Spinal cord (tissue), 10 donors: ENCODE results near the gene METAP1D. TPM values are rescaled to one million over a fixed set of nuclear protein-coding genes. Genes with fewer than 3 reads are reported as not detected.

Experiments
- DNase-seq, 6 donors: peaks; one replicate each; pipeline versions ENCODE4 v3.0.0 to v3.0.0-alpha.2; 2013 to 2015; ENCODE audit warnings: low spot score in 6 of 6, low read depth in 4 of 6
- H3K27ac ChIP-seq: one replicate; pipeline ENCODE4 v1.5.1; 2013; ENCODE audit warnings: low read depth, low read length, control low read depth
- H3K27me3 ChIP-seq: one replicate; pipeline ENCODE4 v1.6.1; 2013; ENCODE audit warnings: low read length; ENCODE audit not compliant: control insufficient read depth, insufficient read depth
- H3K36me3 ChIP-seq: one replicate; pipeline ENCODE4 v1.6.1; 2013; ENCODE audit warnings: low read length; ENCODE audit not compliant: control insufficient read depth, insufficient read depth
- H3K4me1 ChIP-seq: one replicate; pipeline ENCODE4 v1.6.1; 2013; ENCODE audit warnings: low read length; ENCODE audit not compliant: control insufficient read depth, insufficient read depth
- H3K4me3 ChIP-seq: one replicate; pipeline ENCODE4 v1.5.1; 2013; ENCODE audit warnings: low read depth, low read length, control low read depth
- H3K9me3 ChIP-seq: one replicate; pipeline ENCODE4 v1.6.1; 2013; ENCODE audit warnings: low read length; ENCODE audit not compliant: control insufficient read depth, insufficient read depth
- WGBS: methylation state at CpG from one replicate; pipeline ENCODE4 v1.1.5; 2013; ENCODE audit warnings: missing lambda C conversion rate; ENCODE audit not compliant: insufficient coverage; 5-methylcytosine and 5-hydroxymethylcytosine counted together
- polyA plus RNA-seq, 2 donors: library from polyadenylated mRNA; unstranded; fragments of 120-200 nt; gene quantifications; one replicate each; pipeline ENCODE4 v1.2.1, GENCODE V29; 2013; ENCODE audit not compliant: insufficient read length in 2 of 2
- total RNA-seq, 2 donors: library from RNA; depleted of rRNA in 1 of 2; stranded (reverse); fragments of 120-200 nt in 1 of 2; fragments of >200 nt in 1 of 2; gene quantifications; one replicate each; pipeline versions ENCODE4 v1.2.3 to v1.2.4, GENCODE V29; 2013 to 2014
- donor health status: healthy.

METAP1D gene
- total and polyA plus RNA-seq, 4 donors, result 9.6 to 13.0 (median 10.3) TPM

DNA sequence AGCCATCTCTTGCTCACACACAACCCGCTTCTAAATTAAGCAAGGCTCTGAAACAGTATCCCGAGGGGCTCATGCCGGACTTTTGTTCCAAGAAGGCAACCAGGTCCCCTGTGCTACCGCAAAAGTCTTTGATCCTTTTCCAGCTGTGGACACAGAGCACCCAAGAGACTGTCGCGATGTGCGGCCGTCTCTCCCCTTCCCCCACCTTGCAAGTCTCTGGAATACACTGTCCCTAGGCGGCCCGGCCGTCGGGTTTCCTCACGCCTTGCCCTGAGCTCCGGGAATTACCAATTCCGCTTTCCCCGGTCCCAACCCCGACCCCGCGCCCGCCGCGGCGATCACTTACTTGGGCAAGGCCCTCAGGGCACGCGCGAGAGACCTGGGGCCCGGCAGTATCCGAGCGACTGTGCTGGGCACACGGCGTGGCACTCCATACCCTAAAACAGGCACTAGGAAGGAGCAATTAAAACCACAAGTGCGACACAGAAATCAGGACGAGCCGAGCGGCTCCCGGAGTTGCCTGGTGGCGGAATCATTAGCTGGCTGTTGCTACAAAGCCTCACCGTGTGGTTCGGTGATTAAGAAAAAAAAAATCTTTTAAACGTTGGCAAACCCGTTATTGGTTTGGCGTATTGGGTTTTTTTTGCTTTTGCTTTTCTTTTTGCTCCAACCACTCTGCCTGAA is 83.3 kb downstream of the METAP1D start:
- Histone ChIP-seq H3K9me3 (no peaks in the 10 kb centered on the region), H3K4me3 (no peak overlapping the region), H3K36me3 (no peaks in the 10 kb centered on the region), H3K4me1 (peaks cover 56% of the 10 kb centered on the region), H3K27ac (no peak overlapping the region), H3K27me3 (peaks cover 100% of the 10 kb centered on the region)
- WGBS, result under 1% methylated on average over 42 of the region's 42 CpGs
- DNase-seq, result peak in 2 of 6 donors; percentile 7 to 53

DNA sequence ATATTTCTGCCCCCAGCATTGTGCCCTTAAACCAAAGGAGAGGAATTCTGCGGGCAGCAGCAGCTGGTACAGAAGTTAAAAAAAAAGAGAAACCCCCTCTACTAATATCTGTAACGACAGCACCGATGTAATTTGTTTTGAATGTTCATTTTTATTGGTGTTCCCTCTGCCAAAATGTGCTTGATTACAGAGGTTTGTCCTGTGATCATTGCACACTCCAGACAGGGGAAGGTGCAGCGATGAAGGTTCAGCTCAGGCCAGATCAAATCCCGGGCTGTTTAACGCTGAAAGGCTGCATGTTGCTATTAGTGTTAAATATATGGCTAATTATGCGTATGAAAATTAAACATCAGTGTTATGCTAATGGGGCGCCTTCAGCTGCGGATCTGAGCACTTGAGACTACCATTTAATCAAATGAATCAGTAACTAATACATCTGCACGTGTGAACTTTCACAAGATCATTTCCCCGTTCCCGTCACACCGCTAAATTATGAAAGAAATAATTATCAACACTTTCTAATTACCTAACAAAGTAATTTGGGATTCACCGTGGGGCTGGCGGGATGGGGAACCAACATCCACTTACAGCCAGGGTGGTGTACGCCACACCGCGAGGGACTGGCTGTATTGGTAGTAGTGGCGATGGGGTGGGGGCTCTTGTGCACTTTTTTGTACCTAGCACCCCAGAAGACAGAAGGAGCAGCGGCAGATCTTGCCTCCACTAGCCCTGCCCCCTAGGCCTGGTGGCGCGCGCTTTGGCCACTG is 84.1 kb downstream of the METAP1D start:
- no peak overlapping the region for H3K27ac ChIP-seq
- peaks cover 62% of the 10 kb centered on the region for H3K4me1 ChIP-seq
- H3K27me3 ChIP-seq, result peaks cover 100% of the 10 kb centered on the region
- whole genome bisulfite sequencing, result 4% methylated on average over 16 of the region's 23 CpGs
- H3K4me3 ChIP-seq, result no peak overlapping the region
- H3K36me3 ChIP-seq, result no peaks in the 10 kb centered on the region
- H3K9me3 ChIP-seq, result no peaks in the 10 kb centered on the region
- peak in 2 of 6 donors; percentile 54 to 60 for DNase-seq

DNA sequence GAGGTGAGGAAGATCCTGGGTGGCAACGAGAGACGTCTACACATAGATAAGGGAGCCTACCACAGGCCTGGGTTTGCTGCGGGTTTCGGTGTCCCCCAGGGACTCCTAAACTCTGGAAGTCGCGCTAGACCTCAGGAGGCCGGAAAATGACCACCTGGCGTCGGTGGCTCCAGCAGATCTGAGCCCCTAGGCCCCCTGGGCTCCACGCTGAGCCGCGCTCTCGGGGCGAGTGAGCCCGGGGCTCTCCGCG is 84.6 kb downstream of the METAP1D start:
- Histone ChIP-seq H3K27ac (no peak overlapping the region), H3K36me3 (no peaks in the 10 kb centered on the region), H3K9me3 (no peaks in the 10 kb centered on the region), H3K4me3 (no peak overlapping the region), H3K4me1 (peaks cover 62% of the 10 kb centered on the region), H3K27me3 (peaks cover 100% of the 10 kb centered on the region)
- DNase-seq, result no peak
- WGBS, result 1% methylated on average over 17 of the region's 17 CpGs

DNA sequence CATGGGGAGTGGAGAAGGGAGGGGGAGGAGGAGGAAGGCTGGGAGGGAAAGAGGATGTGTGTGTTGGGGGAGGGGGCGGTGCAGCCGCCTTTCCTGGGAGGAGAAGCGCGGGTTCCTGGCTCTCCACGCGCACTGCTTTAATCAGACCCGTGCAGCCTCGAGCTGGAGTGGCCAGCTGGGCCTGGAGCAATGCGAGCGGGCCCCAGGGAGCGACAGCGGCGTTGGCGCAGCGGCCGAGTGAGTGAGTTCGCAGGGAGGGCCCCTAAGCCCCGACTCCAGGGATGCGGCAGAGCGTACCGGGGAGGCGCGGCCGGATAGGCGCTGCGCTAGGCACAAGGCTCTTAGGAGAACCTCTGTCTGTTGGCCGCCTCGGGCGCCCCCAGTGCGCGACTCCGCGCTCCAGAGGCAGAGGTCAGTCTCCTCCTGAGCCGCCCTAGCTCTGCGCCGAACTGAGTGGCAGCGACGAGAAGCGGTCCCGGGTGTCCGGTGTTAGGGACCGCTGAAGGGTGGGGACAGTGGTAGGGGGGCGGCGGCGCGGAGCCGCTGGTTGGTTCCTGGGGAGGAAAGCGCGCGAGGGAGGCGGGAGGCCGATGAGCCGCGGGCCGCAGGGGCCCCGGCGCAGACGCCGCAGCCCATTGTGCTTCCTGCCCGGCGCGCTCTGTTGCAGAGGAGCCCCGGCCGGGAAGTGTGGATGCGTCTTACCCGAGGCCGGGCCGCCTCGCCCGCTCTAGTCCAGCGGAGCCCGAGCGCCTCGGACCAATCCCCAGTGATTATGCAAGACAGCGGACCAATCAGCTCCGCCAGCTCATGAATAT is 85.1 kb downstream of the METAP1D start:
- Histone ChIP-seq H3K36me3 (no peaks in the 10 kb centered on the region), H3K27me3 (peaks cover 100% of the 10 kb centered on the region), H3K4me3 (peak overlapping the region; percentile 33), H3K27ac (no peak overlapping the region), H3K9me3 (no peaks in the 10 kb centered on the region), H3K4me1 (peaks cover 62% of the 10 kb centered on the region)
- WGBS, result under 1% methylated on average over 76 of the region's 76 CpGs
- peak in 3 of 6 donors; percentile 61 to 94 (median 84) for DNase-seq

DNA sequence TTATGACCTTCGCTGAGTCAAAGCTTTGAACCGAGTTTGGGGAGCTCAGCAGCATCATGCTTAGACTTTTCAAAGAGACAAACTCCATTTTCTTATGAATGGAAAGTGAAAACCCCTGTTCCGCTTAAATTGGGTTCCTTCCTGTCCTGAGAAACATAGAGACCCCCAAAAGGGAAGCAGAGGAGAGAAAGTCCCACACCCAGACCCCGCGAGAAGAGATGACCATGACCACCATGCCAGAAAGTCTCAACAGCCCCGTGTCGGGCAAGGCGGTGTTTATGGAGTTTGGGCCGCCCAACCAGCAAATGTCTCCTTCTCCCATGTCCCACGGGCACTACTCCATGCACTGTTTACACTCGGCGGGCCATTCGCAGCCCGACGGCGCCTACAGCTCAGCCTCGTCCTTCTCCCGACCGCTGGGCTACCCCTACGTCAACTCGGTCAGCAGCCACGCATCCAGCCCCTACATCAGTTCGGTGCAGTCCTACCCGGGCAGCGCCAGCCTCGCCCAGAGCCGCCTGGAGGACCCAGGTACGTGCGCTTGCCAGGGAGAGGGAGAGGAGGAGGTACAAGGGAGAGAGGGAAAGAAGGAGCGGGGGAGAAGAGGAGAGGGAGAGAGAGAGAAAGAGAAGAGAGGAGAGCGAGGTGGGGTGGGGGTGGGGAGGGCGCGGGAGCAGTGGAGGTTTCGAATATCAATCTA is 85.9 kb downstream of the METAP1D start, which contains the start of gene DLX1:
TSS of gene DLX1 (plus strand) at position 48 of the 700 bp plus-strand sequence. CDS start at position 219, 171 bp downstream.
- no peak for DNase-seq
- H3K27ac ChIP-seq, result no peak within 1 kb of the TSS
- no peaks in the 10 kb centered on the region for H3K36me3 ChIP-seq
- H3K27me3 ChIP-seq, result peaks cover 100% of the 10 kb centered on the region
- peak within 1 kb of the TSS; percentile 33 for H3K4me3 ChIP-seq
- WGBS, result under 1% methylated on average over 29 of the region's 34 CpGs
- no peaks in the 10 kb centered on the region for H3K9me3 ChIP-seq
- H3K4me1 ChIP-seq, result peaks cover 62% of the 10 kb centered on the region

DNA sequence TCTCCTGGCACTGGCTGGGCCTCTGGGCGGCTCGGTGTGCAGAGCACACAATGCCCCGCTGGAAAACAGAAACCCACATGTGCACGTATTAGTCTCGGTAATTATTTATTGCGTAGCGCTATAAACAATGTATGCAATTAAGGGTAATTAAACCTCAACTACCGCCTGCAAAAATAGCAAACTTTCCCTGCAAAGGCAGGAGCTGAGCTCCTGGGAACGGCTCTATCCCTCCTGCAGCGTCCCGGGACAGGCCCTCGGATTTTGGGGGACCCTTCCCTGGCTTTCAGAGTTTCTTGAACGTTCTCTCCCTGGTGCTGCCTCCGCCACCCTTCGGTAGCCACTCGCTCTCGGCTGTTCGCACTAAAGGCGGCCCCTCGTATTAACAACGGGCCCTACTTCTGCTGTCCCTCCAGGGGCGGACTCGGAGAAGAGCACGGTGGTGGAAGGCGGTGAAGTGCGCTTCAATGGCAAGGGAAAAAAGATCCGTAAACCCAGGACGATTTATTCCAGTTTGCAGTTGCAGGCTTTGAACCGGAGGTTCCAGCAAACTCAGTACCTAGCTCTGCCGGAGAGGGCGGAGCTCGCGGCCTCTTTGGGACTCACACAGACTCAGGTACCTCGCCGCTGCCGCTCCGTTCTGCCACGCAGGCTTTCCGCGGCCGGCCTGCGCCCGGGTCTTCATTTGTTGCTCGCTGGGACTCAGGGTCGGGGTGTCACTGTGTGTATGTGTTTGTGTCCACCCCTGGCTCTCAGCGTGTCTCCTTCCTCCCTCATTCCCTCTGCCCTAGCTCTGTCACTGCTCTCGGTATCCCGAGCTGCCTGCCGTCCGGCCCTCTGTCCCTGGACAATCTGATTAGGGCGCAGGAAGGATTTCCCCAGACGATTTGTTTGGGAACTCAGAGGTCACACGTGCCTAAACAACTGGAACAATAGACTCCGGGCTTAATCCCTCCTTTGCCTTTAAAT is 86.8 kb downstream of the METAP1D start:
- H3K4me3 ChIP-seq, result no peak overlapping the region
- H3K27me3 ChIP-seq, result peaks cover 98% of the 10 kb centered on the region
- peak in 2 of 6 donors; percentile 23 to 44 for DNase-seq
- H3K4me1 ChIP-seq, result peaks cover 54% of the 10 kb centered on the region
- H3K36me3 ChIP-seq, result no peaks in the 10 kb centered on the region
- no peaks in the 10 kb centered on the region for H3K9me3 ChIP-seq
- WGBS, result 1% methylated on average over 36 of the region's 54 CpGs
- H3K27ac ChIP-seq, result no peak overlapping the region

DNA sequence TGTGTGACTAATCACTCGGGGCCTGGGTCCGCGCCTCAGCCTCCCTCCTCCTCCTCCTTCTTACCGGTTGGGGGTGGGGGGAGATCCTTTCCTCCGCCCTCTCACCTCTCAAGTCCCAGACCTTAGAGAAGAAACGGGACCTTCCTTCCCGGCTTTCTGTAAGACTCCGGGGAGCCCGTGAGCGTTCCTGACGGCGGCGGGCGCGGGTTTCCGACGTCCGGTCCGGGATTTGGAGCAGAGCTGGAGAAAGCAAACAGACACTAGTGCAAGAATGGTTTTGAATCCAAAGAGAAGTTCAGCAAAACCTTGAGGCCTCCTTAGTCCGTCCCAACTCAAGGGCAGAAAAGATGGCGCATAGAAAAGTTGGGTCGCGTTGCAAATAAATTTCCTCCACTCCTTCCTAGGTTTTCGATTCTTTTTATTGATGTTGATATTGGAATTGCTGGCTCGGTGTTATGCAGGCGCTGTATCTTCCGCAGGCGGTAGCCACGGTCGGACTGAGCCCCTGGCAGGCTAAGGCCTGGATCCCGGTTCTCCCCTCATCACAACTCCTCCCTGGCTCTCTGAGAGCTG is 87.5 kb downstream of the METAP1D start:
- Histone ChIP-seq H3K9me3 (no peaks in the 10 kb centered on the region), H3K27ac (no peak overlapping the region), H3K4me3 (no peak overlapping the region), H3K4me1 (peaks cover 53% of the 10 kb centered on the region), H3K36me3 (no peaks in the 10 kb centered on the region), H3K27me3 (peaks cover 98% of the 10 kb centered on the region)
- peak in 1 of 6 donors; percentile 45 for DNase-seq
- WGBS, result 2% methylated on average over 14 of the region's 31 CpGs

DNA sequence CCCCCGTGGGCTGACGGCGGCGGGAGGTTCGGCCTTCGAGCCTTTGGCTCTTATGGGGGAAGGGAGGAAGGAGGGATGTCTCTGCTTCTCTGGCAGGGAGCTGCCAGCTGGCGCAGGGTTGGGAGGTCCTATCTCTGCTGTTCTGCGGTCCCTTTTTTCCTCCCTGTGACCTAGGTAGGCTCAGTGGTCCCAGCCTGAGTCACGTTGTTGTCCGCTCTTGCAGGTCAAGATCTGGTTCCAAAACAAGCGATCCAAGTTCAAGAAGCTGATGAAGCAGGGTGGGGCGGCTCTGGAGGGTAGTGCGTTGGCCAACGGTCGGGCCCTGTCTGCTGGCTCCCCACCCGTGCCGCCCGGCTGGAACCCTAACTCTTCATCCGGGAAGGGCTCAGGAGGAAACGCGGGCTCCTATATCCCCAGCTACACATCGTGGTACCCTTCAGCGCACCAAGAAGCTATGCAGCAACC is 88.1 kb downstream of the METAP1D start:
- Histone ChIP-seq H3K9me3 (no peaks in the 10 kb centered on the region), H3K27ac (no peak overlapping the region), H3K27me3 (peaks cover 98% of the 10 kb centered on the region), H3K36me3 (no peaks in the 10 kb centered on the region), H3K4me3 (no peak overlapping the region), H3K4me1 (peaks cover 52% of the 10 kb centered on the region)
- peak in 1 of 6 donors; percentile 19 for DNase-seq
- 2% methylated on average over 17 of the region's 23 CpGs for WGBS
